Liver (tissue), 9 donors: ENCODE measurements around the gene CTNNA1. TPM values are rescaled to one million over a fixed set of nuclear protein-coding genes. Genes with fewer than 3 reads are reported as not detected.

ENCODE experiments used
- DNase-seq: peaks from one replicate; pipeline ENCODE4 v3.0.0-alpha.2; 2017; ENCODE audit warnings: low spot score
- H3K27ac ChIP-seq, 2 donors: one replicate each; pipeline ENCODE4 v1.7.0; 2013; ENCODE audit warnings: inconsistent platforms in 2 of 2, low read length in 2 of 2, control low read depth in 1 of 2, low read depth in 1 of 2, mild to moderate bottlenecking in 1 of 2
- H3K27me3 ChIP-seq, 4 donors: one replicate each; pipeline versions ENCODE4 v1.6.1 to v1.7.0; 2013; ENCODE audit warnings: low read length in 3 of 4, inconsistent platforms in 1 of 4, mild to moderate bottlenecking in 1 of 4, moderate library complexity in 1 of 4; ENCODE audit not compliant: control insufficient read depth in 4 of 4, insufficient read depth in 4 of 4
- H3K36me3 ChIP-seq, 4 donors: one replicate each; pipeline versions ENCODE4 v1.6.1 to v1.7.0; 2013; ENCODE audit warnings: low read length in 3 of 4, mild to moderate bottlenecking in 3 of 4, low read depth in 1 of 4, moderate library complexity in 1 of 4; ENCODE audit not compliant: control insufficient read depth in 4 of 4, insufficient read depth in 3 of 4
- H3K4me1 ChIP-seq, 4 donors: one replicate each; pipeline versions ENCODE4 v1.6.1 to v1.7.0; 2013; ENCODE audit warnings: low read length in 3 of 4, mild to moderate bottlenecking in 3 of 4, moderate library complexity in 1 of 4; ENCODE audit not compliant: control insufficient read depth in 4 of 4, insufficient read depth in 4 of 4
- H3K4me3 ChIP-seq, 3 donors: one replicate each; pipeline versions ENCODE4 v1.6.1 to v1.7.0; 2013; ENCODE audit warnings: low read length in 3 of 3, control low read depth in 1 of 3, low read depth in 1 of 3, mild to moderate bottlenecking in 1 of 3
- H3K9ac ChIP-seq, 2 donors: one replicate each; pipeline ENCODE4 v1.7.0; 2013; ENCODE audit warnings: low read length in 2 of 2, mild to moderate bottlenecking in 2 of 2, moderate library complexity in 2 of 2, control low read depth in 1 of 2, low read depth in 1 of 2
- H3K9me3 ChIP-seq, 4 donors: one replicate each; pipeline versions ENCODE4 v1.6.1 to v1.7.0; 2013; ENCODE audit warnings: low read length in 3 of 4; ENCODE audit not compliant: control insufficient read depth in 4 of 4
- ATF3 ChIP-seq: IDR thresholded peaks from 2 replicates; pipeline ENCODE4 v1.6.1; 2016; ENCODE audit warnings: antibody characterized with exemption
- CTCF ChIP-seq: fragments of 150-350 bp; IDR thresholded peaks from 2 replicates; pipeline ENCODE4 v1.5.1; 2017; ENCODE audit warnings: improper control_type of control experiment, low read depth, low read length; ENCODE audit not compliant: missing input control
- FOXA1 ChIP-seq: IDR thresholded peaks from 2 replicates; pipeline ENCODE4 v1.6.1; 2016; ENCODE audit warnings: antibody characterized with exemption
- FOXA2 ChIP-seq: IDR thresholded peaks from 2 replicates; pipeline ENCODE4 v1.6.1; 2016; ENCODE audit warnings: antibody characterized with exemption
- GABPA ChIP-seq, 2 donors: IDR thresholded peaks in 1 of 2; conservative IDR thresholded peaks in 1 of 2; 2 replicates each; pipeline ENCODE4 v1.6.1; 2016; ENCODE audit warnings: antibody characterized with exemption in 2 of 2, mild to moderate bottlenecking in 1 of 2, moderate library complexity in 1 of 2
- HNF4A ChIP-seq, 2 donors: conservative IDR thresholded peaks; 2 replicates each; pipeline ENCODE4 v1.6.1; 2016; ENCODE audit warnings: antibody characterized with exemption in 2 of 2, mild to moderate bottlenecking in 2 of 2
- HNF4G ChIP-seq: IDR thresholded peaks from 2 replicates; pipeline ENCODE4 v1.6.1; 2016; ENCODE audit warnings: antibody characterized with exemption
- JUND ChIP-seq, 2 donors: IDR thresholded peaks; 2 replicates each; pipeline ENCODE4 v1.6.1; 2016; ENCODE audit warnings: antibody characterized with exemption in 2 of 2
- MAX ChIP-seq: IDR thresholded peaks from 2 replicates; pipeline ENCODE4 v1.6.1; 2016; ENCODE audit warnings: antibody characterized with exemption
- NR2F2 ChIP-seq: IDR thresholded peaks from 2 replicates; pipeline ENCODE4 v1.6.1; 2016; ENCODE audit warnings: antibody characterized with exemption
- RAD21 ChIP-seq, 2 donors: IDR thresholded peaks; 2 replicates each; pipeline ENCODE4 v1.6.1; 2016; ENCODE audit warnings: antibody characterized with exemption in 2 of 2, mild to moderate bottlenecking in 2 of 2
- REST ChIP-seq: IDR thresholded peaks from 2 replicates; pipeline ENCODE4 v1.6.1; 2016; ENCODE audit warnings: antibody characterized with exemption, mild to moderate bottlenecking
- RXRA ChIP-seq, 2 donors: IDR thresholded peaks; 2 replicates each; pipeline ENCODE4 v1.6.1; 2017 to 2018; ENCODE audit warnings: antibody characterized with exemption in 2 of 2, mild to moderate bottlenecking in 1 of 2
- TAF1 ChIP-seq: conservative IDR thresholded peaks from 2 replicates; pipeline ENCODE4 v1.6.1; 2016; ENCODE audit warnings: antibody characterized with exemption, mild to moderate bottlenecking
- YY1 ChIP-seq: IDR thresholded peaks from 2 replicates; pipeline ENCODE4 v1.6.1; 2016; ENCODE audit warnings: antibody characterized with exemption, mild to moderate bottlenecking
- ZBTB33 ChIP-seq: IDR thresholded peaks from 2 replicates; pipeline ENCODE4 v1.6.1; 2016; ENCODE audit warnings: antibody characterized with exemption
- WGBS: extraction: QIAGEN DNeasy Blood & Tissue Kit; methylation state at CpG from one replicate; pipeline ENCODE4 v1.1.7; 2013; 5-methylcytosine and 5-hydroxymethylcytosine counted together
- polyA plus RNA-seq, 2 donors: library from polyadenylated mRNA; stranded (reverse) in 1 of 2; unstranded in 1 of 2; fragments of 200-250 nt in 1 of 2; fragments of >200 nt in 1 of 2; fragmentation: Nextera tagmentation in 1 of 2; extraction: Ambion mirVana in 1 of 2; gene quantifications; one replicate each; pipeline versions ENCODE4 v1.2.1 to v1.2.3, GENCODE V29; 2013 to 2015
- total RNA-seq, 2 donors: library from RNA; depleted of rRNA; stranded (reverse); fragments of >200 nt; gene quantifications; one replicate each; pipeline ENCODE4 v1.2.3, GENCODE V29; 2014
- donor health status: healthy.
- donor health status: healthy.
- donor health status: healthy.
- donor health status: healthy.
- donor health status: healthy.

The CTNNA1 gene
- total and polyA plus RNA-seq, 4 donors, result 39.9 to 150 (median 103) TPM

GRCh38 chr5:138843316-138844124, 90.3 kb downstream of the CTNNA1 start:
- 98% methylated on average over 2 of the region's 2 CpGs for WGBS
- Histone ChIP-seq H3K9me3 (no peaks in the 10 kb centered on the region), H3K36me3 (peaks cover 0 to 5% (median 0%) of the 10 kb centered on the region in 4 donors), H3K27ac (no peak overlapping the region), H3K4me1 (peaks cover 0 to 6% (median 4%) of the 10 kb centered on the region in 4 donors), H3K27me3 (no peaks in the 10 kb centered on the region), H3K9ac (no peak overlapping the region), H3K4me3 (no peak overlapping the region)
- TF ChIP-seq FOXA1 (no peak), NR2F2 (no peak), CTCF (no peak)
- no peak for DNase-seq

- H3K36me3 ChIP-seq, result peaks cover 0 to 5% (median 0%) of the 10 kb centered on the region in 4 donors
- H3K27ac ChIP-seq, result no peak overlapping the region
- peaks cover 0 to 8% (median 4%) of the 10 kb centered on the region in 4 donors for H3K4me1 ChIP-seq
- TF ChIP-seq ATF3, result no peak
- TF ChIP-seq RAD21 (IDR thresholded peaks at IDR 0.05), result no peak
- no peak for TF ChIP-seq JUND (IDR thresholded peaks at IDR 0.05)
- TF ChIP-seq YY1, result no peak
- no peak for TF ChIP-seq NR2F2
- TF ChIP-seq REST, result no peak
- no peak for TF ChIP-seq RXRA (IDR thresholded peaks at IDR 0.05)
- no peak for TF ChIP-seq HNF4G
- TF ChIP-seq FOXA2, result no peak
- no peak for TF ChIP-seq HNF4A (conservative IDR thresholded peaks at IDR 0.05)
- no peak for TF ChIP-seq GABPA (IDR thresholded peaks at IDR 0.05 in 1 of 2, conservative IDR thresholded peaks at IDR 0.05 in 1 of 2)
- TF ChIP-seq TAF1, result no peak
- TF ChIP-seq CTCF, result no peak
- TF ChIP-seq FOXA1, result no peak
- TF ChIP-seq MAX, result no peak
- no peak for TF ChIP-seq ZBTB33
- no peak overlapping the region for H3K4me3 ChIP-seq
- WGBS, result 98% methylated on average over 4 of the region's 4 CpGs
- no peaks in the 10 kb centered on the region for H3K9me3 ChIP-seq
- H3K27me3 ChIP-seq, result no peaks in the 10 kb centered on the region
- H3K9ac ChIP-seq, result no peak overlapping the region
- no peak for DNase-seq
Measured at GRCh38 chr5:138844125-138844461, 90.9 kb downstream of the CTNNA1 start.
